Keratinocyte (primary cell): ENCODE data around the gene CDKN2AIPNL. TPM values are rescaled to one million over a fixed set of nuclear protein-coding genes. Genes with fewer than 3 reads are reported as not detected.

Source experiments
- DNase-seq: peaks from one replicate; pipeline ENCODE4 v3.0.0-alpha.2; 2011; ENCODE audit warnings: low read depth, missing footprints, low spot score
- FAIRE-seq: peaks from 2 replicates; lab custom pipeline; 2011; peaks lifted over from hg19 to GRCh38; lab: Jason Lieb, UNC
- H2AFZ ChIP-seq: 2 replicates; pipeline ENCODE4 v1.6.0; 2012; ENCODE audit warnings: low read length, control low read depth, inconsistent platforms; ENCODE audit not compliant: control insufficient read depth
- H3K27ac ChIP-seq: 2 replicates; pipeline ENCODE4 v1.5.1; 2011; ENCODE audit warnings: low read length; ENCODE audit not compliant: control insufficient read depth, insufficient read depth
- H3K27me3 ChIP-seq: 3 replicates; pipeline ENCODE4 v1.6.0; 2011; ENCODE audit warnings: low read length; ENCODE audit not compliant: control insufficient read depth, insufficient read depth; ENCODE audit errors: extremely low read depth
- H3K36me3 ChIP-seq, 2 experiments: 2 replicates in 1 of 2; 3 replicates in 1 of 2; pipeline ENCODE4 v1.5.1; 2011; ENCODE audit warnings: low read length in 2 of 2, mild to moderate bottlenecking in 1 of 2; ENCODE audit not compliant: control insufficient read depth in 2 of 2, insufficient read depth in 2 of 2; ENCODE audit errors: extremely low read depth in 1 of 2
- H3K4me1 ChIP-seq: 3 replicates; pipeline ENCODE4 v1.5.1; 2011; ENCODE audit warnings: low read length; ENCODE audit not compliant: control insufficient read depth, insufficient read depth; ENCODE audit errors: extremely low read depth
- H3K4me2 ChIP-seq: 3 replicates; pipeline ENCODE4 v1.6.0; 2011; ENCODE audit warnings: low read depth, low read length; ENCODE audit not compliant: control insufficient read depth, insufficient read depth; ENCODE audit errors: extremely low read depth
- H3K4me3 ChIP-seq, 3 experiments: fragments of 200-600 bp in 1 of 3; sonication (generic) in 1 of 3; 2 replicates in 2 of 3; 3 replicates in 1 of 3; pipeline ENCODE4 v1.5.1; 2011 to 2016; ENCODE audit warnings: low read length in 3 of 3, mild to moderate bottlenecking in 3 of 3, control low read depth in 2 of 3, inconsistent platforms in 1 of 3, low read depth in 1 of 3, mixed read lengths in 1 of 3, mixed run types in 1 of 3, moderate library complexity in 1 of 3; ENCODE audit not compliant: control insufficient read depth in 2 of 3, insufficient read depth in 2 of 3; ENCODE audit errors: extremely low read depth in 1 of 3
- H3K79me2 ChIP-seq: 2 replicates; pipeline ENCODE4 v1.6.0; 2012; ENCODE audit warnings: low read length; ENCODE audit not compliant: control insufficient read depth, insufficient read depth
- H3K9ac ChIP-seq: 3 replicates; pipeline ENCODE4 v1.6.0; 2011; ENCODE audit warnings: low read length; ENCODE audit not compliant: control insufficient read depth, insufficient read depth; ENCODE audit errors: extremely low read depth
- H3K9me1 ChIP-seq: 3 replicates; pipeline ENCODE4 v1.6.0; 2011; ENCODE audit warnings: low read length; ENCODE audit not compliant: control insufficient read depth, insufficient read depth; ENCODE audit errors: extremely low read depth
- H3K9me3 ChIP-seq: 2 replicates; pipeline ENCODE4 v1.5.1; 2012; ENCODE audit warnings: low read depth, low read length; ENCODE audit not compliant: control insufficient read depth
- H4K20me1 ChIP-seq: 3 replicates; pipeline ENCODE4 v1.6.0; 2011; ENCODE audit warnings: low read length; ENCODE audit not compliant: control insufficient read depth, insufficient read depth; ENCODE audit errors: extremely low read depth
- EZH2 ChIP-seq: IDR thresholded peaks from one replicate; pipeline ENCODE4 v1.6.1; 2012; ENCODE audit warnings: inconsistent platforms, mild to moderate bottlenecking, low read length, moderate library complexity
- dilution Hi-C: fragments of 300-500 bp; cut with MboI; formaldehyde crosslinking; loops from one replicate; pipeline ENCODE4 v1.7.0; 2020; ENCODE audit warnings: low sequenced_read_pairs; ENCODE audit not compliant: extremely low pct_ligation_motif_present
- polyA minus RNA-seq, 3 experiments: library from RNA; depleted of rRNA, polyadenylated mRNA; stranded (reverse); fragments of >200 nt; gene quantifications; 1 replicate in 1 of 3; 2 replicates in 1 of 3; 3 replicates in 1 of 3; pipeline ENCODE4 v1.2.3, GENCODE V29; 2011
- polyA plus RNA-seq, 5 experiments: library from polyadenylated mRNA; depleted of rRNA in 3 of 5; stranded (reverse) in 3 of 5; stranded (forward) in 1 of 5; unstranded in 1 of 5; fragments of >200 nt; gene quantifications; 1 replicate in 1 of 5; 2 replicates in 3 of 5; 3 replicates in 1 of 5; pipeline versions ENCODE4 v1.2.1 to v1.2.3, GENCODE V29; 2011 to 2012; ENCODE audit warnings: missing spikeins in 2 of 5, low read depth in 1 of 5, low replicate concordance in 1 of 5
- TF ChIP-seq, protein P1 (sequence below), 3 experiments: IDR thresholded peaks in 1 of 3; conservative IDR thresholded peaks in 1 of 3; optimal IDR thresholded peaks in 1 of 3; 2 replicates in 2 of 3; 3 replicates in 1 of 3; pipeline versions ENCODE3 to v1.5.1; 2011; ENCODE audit warnings: low read length in 3 of 3, mild to moderate bottlenecking in 3 of 3, moderate library complexity in 2 of 3, control low read depth in 1 of 3, inconsistent platforms in 1 of 3; ENCODE audit not compliant: insufficient read depth in 2 of 3; ENCODE audit errors: extremely low read depth in 1 of 3

The CDKN2AIPNL gene, protein sequence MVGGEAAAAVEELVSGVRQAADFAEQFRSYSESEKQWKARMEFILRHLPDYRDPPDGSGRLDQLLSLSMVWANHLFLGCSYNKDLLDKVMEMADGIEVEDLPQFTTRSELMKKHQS
- polyA plus RNA-seq: 17.4 to 28.4 TPM (median 22.2 TPM) in 3 replicates
- polyA plus RNA-seq (2011; ENCODE audit: low read depth): 7.3 TPM
- 21.3 and 24.9 TPM in 2 replicates for polyA plus RNA-seq (2011; cell fraction: cytosol; rRNA removed)
- 3.8 and 5.3 TPM in 2 replicates for polyA plus RNA-seq (2011; cell fraction: nucleus; rRNA removed)
- polyA plus RNA-seq (2012; ENCODE audit: low replicate concordance): 12.3 and 24.7 TPM in 2 replicates
- polyA minus RNA-seq: 5.7 to 6.4 TPM (median 6.2 TPM) in 3 replicates
- polyA minus RNA-seq (2011; cell fraction: cytosol; rRNA and poly(A)+ RNA removed): 16.5 TPM
- polyA minus RNA-seq (2011; cell fraction: nucleus; rRNA and poly(A)+ RNA removed): 0.84 and 2.2 TPM in 2 replicates

GRCh38 chr5:134411546-134412266 is at the start of gene CDKN2AIPNL:
CDKN2AIPNL (minus strand) TSS chr5:134411881; CDS start chr5:134411854, 27 bp downstream.
- Histone ChIP-seq H3K4me3 (peak within 1 kb of the TSS; percentile 85 to 100 (median 94)), H3K27me3 (no peaks in the 10 kb centered on the region), H2AFZ (peak within 1 kb of the TSS; percentile 94), H3K79me2 (peaks cover 20% of the 10 kb centered on the region), H3K9me3 (no peaks in the 10 kb centered on the region), H3K4me2 (peak within 1 kb of the TSS; percentile 88), H3K4me1 (peaks cover 34% of the 10 kb centered on the region), H3K9ac (peak within 1 kb of the TSS; percentile 86), H3K36me3 (peaks cover 0 to 4% of the 10 kb centered on the region in 2 experiments), H4K20me1 (no peaks in the 10 kb centered on the region), H3K9me1 (no peaks in the 10 kb centered on the region), H3K27ac (peak within 1 kb of the TSS; percentile 62)
- TF ChIP-seq, protein P1, sequence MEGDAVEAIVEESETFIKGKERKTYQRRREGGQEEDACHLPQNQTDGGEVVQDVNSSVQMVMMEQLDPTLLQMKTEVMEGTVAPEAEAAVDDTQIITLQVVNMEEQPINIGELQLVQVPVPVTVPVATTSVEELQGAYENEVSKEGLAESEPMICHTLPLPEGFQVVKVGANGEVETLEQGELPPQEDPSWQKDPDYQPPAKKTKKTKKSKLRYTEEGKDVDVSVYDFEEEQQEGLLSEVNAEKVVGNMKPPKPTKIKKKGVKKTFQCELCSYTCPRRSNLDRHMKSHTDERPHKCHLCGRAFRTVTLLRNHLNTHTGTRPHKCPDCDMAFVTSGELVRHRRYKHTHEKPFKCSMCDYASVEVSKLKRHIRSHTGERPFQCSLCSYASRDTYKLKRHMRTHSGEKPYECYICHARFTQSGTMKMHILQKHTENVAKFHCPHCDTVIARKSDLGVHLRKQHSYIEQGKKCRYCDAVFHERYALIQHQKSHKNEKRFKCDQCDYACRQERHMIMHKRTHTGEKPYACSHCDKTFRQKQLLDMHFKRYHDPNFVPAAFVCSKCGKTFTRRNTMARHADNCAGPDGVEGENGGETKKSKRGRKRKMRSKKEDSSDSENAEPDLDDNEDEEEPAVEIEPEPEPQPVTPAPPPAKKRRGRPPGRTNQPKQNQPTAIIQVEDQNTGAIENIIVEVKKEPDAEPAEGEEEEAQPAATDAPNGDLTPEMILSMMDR (optimal IDR thresholded peaks at IDR 0.05 in 1 of 3, IDR thresholded peaks at IDR 0.05 in 1 of 3, conservative IDR thresholded peaks at IDR 0.05 in 1 of 3; ENCODE audit: extremely low read depth in 1 of 3, insufficient read depth in 2 of 3, low read length in 3 of 3): peak; percentile 38 to 84 (median 82)
- TF ChIP-seq EZH2: no peak
- no peak for FAIRE-seq
- dilution Hi-C loops: no loop called here
- DNase-seq: no peak

GRCh38 chr5:134460551-134460950 is 48.9 kb upstream of the CDKN2AIPNL start:
- no peak for FAIRE-seq
- Histone ChIP-seq H3K36me3 (no peaks in the 10 kb centered on the region), H3K9me3 (no peaks in the 10 kb centered on the region), H2AFZ (no peak overlapping the region), H4K20me1 (no peaks in the 10 kb centered on the region), H3K9me1 (peaks cover 4% of the 10 kb centered on the region), H3K9ac (no peak overlapping the region), H3K27ac (no peak overlapping the region), H3K4me3 (no peak overlapping the region), H3K27me3 (no peaks in the 10 kb centered on the region), H3K79me2 (no peaks in the 10 kb centered on the region), H3K4me1 (peaks cover 10% of the 10 kb centered on the region), H3K4me2 (no peak overlapping the region)
- no peak for DNase-seq
- TF ChIP-seq, protein P1 (optimal IDR thresholded peaks at IDR 0.05 in 1 of 3, IDR thresholded peaks at IDR 0.05 in 1 of 3, conservative IDR thresholded peaks at IDR 0.05 in 1 of 3; ENCODE audit: extremely low read depth in 1 of 3, insufficient read depth in 2 of 3, low read length in 3 of 3): no peak
- no peak for TF ChIP-seq EZH2
- dilution Hi-C loops: no loop called here
